Posterior cingulate gyrus (tissue), 11 donors: Measurements from ENCODE around the gene PLCD1.
A peak's percentile ranks its signal among the peaks of the same experiment; 100 is the strongest.

Experiments
- DNase-seq, 10 donors: peaks; one replicate each; pipeline versions ENCODE4 v3.0.0 to v3.0.0-alpha.2; 2020 to 2021; ENCODE audit warnings: mixed read lengths in 3 of 10
- intact Hi-C: fragments of 100-400 bp; cut with DNase I; formaldehyde crosslinking; loops from one replicate; pipeline ENCODE4 v1.15.1; 2023

The PLCD1 gene

DNA sequence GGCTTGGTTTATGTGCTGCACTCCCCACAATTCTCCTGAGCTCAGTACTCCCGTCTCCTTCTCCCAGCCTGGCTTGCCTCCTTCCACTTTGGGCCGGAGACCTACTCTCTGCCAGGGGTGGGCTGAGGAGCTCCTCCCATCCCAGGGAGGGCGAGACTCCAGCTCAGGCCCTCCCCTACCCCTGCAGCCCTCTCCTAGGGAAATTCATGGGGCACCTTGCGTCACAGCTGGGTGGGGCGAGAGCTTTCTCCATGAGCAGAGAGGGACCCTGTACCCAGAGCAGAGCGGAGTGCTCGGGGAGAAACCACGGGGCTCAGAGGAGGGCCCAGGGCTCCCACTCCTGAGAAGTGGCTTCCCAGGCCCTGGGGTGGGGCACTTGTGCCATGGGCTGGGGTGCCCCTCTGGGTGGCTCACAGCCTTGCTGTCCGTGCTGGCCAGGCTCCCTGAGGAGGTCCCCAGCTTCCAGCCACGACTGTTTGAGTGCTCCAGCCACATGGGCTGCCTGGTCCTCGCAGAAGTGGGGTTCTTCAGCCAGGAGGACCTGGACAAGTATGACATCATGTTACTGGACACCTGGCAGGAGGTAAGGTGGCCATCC, 25.5 kb downstream of the PLCD1 start:
- intact Hi-C loops, result loop anchor here (1.0 to 10.0 kb wide), 3 partner anchors 29 to 161 kb away; partner anchors contain the start of gene OXSR1
- peak in 3 of 10 donors; percentile 66 to 83 (median 83) for DNase-seq

DNA sequence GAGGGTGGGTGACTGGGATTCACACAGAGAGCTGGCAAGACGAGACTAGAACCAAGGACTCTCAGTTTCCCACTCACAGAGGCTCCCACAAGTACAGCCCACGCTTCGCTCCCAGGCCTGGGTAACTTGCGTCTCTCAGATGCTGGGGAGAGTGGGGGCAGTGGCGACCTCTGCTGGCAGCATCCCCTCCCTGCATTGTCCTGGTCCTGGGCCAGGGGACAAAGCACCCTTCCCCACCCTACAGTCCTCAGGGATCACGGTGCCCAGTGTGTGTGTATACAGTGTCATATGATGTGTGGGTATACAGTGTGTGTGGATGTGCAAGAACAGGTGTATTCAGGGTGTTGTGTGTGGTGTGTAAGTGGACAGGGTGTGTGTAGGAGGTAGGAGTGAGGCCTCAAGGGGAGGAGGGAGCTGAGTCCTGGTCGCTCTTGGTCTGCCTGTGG, 26.0 kb downstream of the PLCD1 start:
- intact Hi-C loops, result loop anchor here (1.0 to 10.0 kb wide), 3 partner anchors 28 to 161 kb away; partner anchors contain the start of gene OXSR1
- DNase-seq, result peak; percentile 63 to 97 (median 79)

DNA sequence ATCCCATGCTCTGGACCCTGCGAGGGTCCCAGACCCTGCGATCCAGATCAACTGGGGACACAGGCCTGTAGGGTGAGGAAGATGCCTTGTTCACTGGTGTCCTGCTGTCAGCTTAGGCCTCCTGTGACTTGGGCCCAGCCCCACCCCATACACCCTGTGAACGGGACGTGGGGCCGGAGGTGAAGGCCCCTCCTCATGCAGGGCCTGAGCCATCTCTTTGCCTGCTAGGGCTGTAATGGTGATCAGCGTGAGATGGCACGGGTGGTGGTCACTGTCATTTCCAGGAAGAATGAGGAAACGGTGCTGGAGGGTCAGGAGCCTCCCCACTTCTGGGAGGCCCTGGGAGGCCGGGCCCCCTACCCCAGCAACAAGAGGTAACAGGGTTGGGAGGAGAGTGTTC, 26.5 kb downstream of the PLCD1 start:
- DNase-seq, result peak in 2 of 10 donors; percentile 68 to 77
- intact Hi-C loops, result loop anchor here (1.0 to 10.0 kb wide), 3 partner anchors 28 to 162 kb away; partner anchors contain the start of gene OXSR1

DNA sequence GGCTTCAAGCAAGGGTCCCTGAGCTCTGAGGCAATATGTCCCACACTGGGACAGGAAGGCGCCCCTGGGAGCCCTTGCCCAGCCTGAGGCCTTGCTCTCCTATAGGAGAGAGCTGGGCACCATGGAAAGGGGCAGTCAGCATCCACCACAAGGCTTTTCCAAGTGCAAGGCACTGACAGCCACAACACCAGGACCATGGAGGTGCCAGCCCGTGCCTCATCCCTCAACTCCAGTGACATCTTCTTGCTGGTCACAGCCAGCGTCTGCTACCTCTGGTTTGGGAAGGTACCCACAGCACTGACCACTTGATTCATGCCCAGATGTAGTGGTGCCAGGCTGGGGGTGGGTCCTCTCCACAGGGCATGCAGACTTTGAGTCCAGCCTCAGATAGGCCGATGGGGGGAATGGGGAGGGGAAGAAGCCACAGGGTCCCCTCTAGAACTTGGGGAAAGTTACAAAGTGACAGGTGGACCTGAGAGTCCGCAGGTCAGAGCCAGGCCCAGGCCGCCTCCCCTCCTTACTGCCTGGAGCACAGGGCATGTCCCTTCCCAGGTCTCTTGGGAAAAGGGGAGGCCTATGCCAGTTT, 27.1 kb downstream of the PLCD1 start:
- intact Hi-C loops, result loop anchor here (10.0 kb wide), 1 partner anchor 162 kb away; the partner anchor contains the start of gene OXSR1
- peak in 2 of 10 donors; percentile 73 to 79 for DNase-seq

DNA sequence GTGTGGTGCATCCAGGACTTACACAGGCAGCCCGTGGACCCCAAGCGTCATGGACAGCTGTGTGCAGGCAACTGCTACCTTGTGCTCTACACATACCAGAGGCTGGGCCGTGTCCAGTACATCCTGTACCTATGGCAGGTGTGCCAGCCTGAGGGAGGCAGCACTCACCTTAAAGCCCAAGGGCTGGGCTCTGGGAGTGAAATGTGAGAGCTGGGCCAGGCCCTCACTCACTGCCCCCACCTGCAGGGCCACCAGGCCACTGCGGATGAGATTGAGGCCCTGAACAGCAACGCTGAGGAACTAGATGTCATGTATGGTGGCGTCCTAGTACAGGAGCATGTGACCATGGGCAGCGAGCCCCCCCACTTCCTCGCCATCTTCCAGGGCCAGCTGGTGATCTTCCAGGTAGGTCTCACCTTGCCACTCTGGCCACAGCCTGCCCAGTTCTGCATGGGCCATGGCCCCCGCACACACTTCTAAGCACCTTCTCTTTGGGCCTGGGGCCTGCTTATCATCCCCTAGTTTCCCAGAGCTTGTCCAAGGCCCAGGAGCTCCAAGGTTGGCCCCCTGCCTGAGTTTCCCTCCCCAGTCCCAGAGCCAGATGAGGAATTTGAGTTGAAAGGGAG, 27.9 kb downstream of the PLCD1 start:
- intact Hi-C loops, result loop anchor here (10.0 kb wide), 1 partner anchor 163 kb away; the partner anchor contains the start of gene OXSR1
- peak in 2 of 10 donors; percentile 55 to 78 for DNase-seq

DNA sequence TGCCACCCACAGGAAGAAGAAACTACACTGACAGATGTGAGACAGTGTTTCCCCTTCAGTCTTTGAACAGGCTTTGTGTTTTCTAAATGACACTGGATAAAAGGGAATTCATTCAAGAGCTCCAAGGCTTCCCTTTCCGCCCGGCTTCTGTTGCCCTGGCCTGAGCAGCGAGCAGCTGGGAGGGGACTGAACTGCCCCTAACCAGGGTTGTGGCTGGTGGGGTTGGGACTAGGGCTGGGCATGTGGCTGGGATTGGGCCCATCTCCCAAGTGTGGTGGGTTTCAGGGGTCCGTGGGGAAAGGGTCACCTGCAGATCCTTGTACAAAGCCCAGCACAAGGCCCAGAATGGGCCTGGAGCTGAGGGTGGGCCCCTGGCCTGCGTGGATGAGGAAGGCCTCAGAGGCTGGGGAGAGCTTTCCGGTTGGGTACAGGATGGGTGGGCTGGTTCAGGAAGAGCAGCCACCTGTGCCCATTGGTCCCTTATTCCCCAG, 28.4 kb downstream of the PLCD1 start:
- intact Hi-C loops, result loop anchor here (10.0 kb wide), 1 partner anchor 164 kb away; the partner anchor contains the start of gene OXSR1
- DNase-seq, result peak in 3 of 10 donors; percentile 48 to 84 (median 67)

DNA sequence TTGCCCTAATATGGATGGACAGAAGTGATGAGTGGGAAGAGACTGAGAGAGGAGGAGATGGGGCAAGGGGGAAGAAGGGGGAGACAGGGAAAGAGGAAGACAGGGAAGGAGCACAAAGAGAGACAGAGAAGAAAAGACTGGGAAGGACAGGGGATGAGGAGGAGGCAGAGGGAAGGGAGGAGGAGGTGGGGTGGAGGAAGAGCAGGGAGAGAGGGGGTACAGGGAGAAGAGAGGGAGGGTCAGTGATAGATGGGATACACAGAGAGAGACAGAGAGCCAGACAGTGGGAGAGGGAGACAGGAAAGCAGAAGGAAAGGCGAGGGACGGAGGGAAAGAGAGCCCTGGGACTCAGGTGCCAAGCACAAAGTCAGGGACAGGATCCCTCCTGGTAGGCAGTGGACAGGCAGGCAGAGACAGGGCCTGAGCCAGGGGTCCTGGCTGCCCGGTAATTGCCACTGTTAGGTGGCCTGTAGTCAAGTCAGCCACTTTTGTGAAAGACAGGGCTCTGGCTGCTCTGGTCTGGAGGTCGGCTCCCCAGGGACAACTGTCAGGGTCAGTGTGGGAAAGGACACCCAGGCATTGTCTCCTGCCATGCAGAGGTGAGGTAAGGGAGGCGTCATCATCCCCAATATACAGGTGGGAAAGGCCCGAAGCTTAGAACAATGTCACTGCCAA, 29.1 kb downstream of the PLCD1 start:
- peak in 1 of 10 donors; percentile 27 for DNase-seq
- intact Hi-C loops, result loop anchor here (10.0 kb wide), 1 partner anchor 164 kb away; the partner anchor contains the start of gene OXSR1

DNA sequence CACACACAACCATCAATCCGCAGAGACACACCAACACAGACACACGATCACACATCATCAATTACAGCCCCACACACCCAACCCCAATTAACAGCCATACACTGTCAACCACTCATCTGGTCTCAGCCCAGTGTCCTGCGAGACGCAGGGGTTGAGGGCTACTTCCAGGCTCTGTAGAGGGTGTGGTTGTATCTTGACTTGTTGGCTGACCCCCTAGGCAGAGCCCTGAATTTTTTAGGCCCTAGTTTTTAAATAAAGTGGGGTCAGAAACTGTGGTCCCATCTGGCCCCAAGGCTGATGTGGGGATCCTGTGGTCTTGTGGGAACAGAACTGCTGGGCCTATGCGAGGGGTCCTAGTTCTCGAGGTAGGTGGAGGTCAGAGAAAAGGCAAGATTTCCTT, 29.6 kb downstream of the PLCD1 start:
- intact Hi-C loops, result loop anchor here (10.0 kb wide), 1 partner anchor 165 kb away; the partner anchor contains the start of gene OXSR1
- peak in 1 of 10 donors; percentile 57 for DNase-seq

DNA sequence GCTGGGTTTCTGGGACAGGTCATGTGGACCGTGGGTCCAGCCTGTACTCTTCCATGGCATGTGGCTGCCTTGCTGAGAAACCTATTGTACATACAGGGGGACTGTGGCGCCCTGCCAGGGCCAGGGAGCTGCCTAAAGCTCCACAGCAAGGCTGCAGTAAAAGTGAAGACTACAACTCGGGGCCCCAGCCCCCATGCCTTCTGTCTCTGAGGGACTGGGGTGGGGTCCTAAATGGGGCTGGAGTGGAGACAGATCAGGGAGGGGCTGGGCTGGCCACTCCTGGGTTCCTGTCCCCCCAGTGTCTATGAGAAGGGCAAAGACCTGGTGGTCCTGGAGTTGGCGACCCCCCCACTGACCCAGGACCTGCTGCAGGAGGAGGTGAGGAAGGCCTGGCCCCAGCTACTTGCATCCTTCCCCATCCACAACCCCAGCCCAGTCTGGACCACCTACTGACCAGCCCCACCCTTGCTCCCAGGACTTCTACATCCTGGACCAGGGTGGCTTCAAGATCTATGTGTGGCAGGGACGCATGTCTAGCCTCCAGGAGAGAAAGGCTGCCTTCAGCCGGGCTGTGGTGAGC, 31.6 kb downstream of the PLCD1 start:
- peak in 2 of 10 donors; percentile 53 to 72 for DNase-seq

DNA sequence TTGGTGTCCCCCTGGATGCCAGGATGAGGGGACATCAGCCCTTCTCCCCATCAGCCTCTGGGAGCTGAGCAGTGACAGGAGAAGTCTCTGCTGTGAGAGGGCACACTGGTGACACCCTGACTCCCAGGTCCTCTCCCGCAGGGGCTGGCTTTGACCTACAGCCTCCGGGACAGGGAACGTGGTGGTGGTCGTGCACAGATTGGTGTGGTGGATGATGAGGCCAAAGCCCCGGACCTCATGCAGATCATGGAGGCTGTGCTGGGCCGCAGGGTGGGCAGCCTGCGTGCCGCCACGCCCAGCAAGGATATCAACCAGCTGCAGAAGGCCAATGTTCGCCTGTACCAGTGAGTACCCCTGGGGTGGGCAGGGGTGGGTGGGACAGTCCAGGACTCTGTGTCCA, 32.1 kb downstream of the PLCD1 start:
- intact Hi-C loops, result no loop called here
- peak in 1 of 10 donors; percentile 52 for DNase-seq

More for the DNA sequence above, 31.6 kb downstream of the PLCD1 start:
- intact Hi-C loops, result no loop called here

DNA sequence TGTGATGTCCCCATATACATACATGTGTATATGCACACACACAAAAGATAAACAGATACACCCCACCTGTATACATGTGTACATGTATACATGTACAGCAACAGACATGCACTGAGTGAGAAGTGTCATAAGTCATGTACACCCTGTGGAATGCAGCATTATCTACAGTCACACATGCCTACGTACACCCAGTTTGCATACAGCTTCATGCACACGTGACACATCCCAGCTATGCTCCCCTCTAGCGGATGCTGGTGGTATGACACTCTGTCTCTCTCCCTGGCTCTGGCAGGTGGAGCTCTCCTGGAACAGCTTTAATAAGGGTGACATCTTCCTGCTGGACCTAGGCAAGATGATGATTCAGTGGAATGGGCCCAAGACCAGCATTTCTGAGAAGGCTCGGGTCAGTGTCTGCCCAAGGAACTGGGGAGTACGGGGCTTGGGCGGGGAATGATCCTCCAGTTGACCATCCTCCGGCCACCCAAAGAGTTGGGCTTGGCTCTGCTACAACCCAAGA, 32.6 kb downstream of the PLCD1 start:
- DNase-seq, result peak in 6 of 10 donors; percentile 49 to 79 (median 61)
- intact Hi-C loops, result no loop called here

DNA sequence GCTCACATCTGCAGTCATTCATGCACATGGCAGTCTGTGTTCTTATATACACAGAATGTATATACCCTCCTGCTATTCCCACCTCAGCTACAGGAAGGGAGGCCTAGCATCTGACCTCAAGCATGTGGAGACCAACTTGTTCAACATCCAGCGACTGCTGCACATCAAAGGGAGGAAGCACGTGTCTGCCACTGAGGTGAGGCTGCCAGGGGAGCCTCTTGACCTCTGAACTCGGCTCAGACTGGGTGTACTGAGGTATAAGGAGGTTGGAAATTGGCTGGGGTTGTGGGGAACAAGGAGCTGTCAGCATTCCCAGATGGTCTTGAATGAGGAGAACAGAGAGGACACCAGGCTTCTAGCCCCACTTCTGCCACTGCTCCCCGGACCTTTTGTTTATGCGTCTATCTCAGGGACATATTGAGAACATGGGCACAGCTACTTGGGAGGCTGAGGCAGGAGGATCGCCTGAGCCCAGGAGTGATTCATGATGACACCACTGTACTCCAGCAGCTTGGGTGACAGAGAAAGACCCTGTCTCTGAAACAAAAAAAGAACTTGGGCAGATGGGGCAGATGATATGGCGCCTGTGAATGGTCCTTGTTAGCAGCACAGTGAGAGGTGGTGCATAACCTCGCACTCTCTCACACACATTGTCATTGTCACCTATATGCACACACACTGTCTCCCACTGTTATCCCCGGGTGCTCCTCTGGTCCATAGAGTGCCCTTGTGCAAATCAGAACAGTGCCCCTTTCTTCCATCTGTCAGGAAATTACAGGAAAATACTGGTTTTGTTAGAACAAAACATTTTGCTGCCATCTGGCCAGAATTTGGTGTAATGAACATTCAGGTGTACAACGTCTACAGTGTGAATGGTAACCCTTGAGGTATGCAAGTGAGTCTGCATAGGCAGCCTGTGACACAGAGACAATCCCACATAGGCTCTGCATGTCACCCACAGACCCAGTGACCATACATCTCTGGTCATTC, 33.5 kb downstream of the PLCD1 start:
- intact Hi-C loops, result no loop called here
- peak in 1 of 10 donors; percentile 27 for DNase-seq

DNA sequence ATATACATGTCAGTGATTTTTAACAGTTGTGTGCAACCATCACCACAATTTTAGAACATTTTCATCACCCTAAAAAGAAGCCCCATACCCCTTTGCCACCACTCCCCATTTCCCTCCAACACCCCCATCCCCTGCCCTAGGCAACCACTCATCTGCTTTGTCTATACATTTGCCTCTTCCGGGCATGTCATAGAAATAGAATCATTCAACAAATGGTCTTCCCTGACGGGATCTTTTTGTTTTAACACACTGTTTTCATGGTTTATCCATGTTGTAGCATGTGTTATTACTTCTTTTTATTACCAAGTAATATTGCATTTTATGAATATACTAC, 34.8 kb downstream of the PLCD1 start:
- DNase-seq, result no peak
- intact Hi-C loops, result no loop called here

DNA sequence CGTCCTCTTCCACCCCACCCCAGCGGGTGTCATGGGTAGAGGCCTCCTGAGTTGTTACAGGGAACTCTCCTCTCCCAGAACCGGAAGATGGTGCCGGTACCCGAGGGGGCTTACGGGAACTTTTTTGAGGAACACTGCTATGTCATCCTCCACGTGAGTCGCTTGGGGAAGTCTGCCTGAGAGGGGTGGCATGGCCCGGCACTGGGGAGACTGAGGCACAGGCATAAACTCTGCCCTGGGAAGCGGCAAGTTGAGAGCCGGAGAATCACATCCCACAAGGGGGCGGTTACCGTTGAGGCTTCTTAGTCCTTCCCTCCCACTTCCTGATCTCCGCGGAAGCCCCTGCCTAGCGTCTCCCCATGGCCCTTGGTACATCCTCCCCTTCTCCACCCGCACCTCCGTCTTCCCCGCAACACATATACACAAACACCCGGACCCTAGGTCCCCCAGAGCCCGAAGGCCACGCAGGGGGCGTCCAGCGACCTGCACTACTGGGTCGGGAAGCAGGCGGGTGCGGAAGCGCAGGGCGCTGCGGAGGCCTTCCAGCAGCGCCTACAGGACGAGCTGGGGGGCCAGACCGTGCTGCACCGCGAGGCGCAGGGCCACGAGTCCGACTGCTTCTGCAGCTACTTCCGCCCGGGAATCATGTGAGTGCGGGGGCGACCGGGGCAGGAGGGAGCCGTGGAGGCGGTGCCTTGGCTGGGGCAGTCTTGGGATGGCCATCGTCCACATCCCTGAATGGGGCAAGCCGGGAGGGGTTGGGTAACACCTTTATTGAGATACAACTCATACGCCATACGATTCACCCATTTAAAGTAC, 35.4 kb downstream of the PLCD1 start:
- intact Hi-C loops, result no loop called here
- peak; percentile 55 to 96 (median 72) for DNase-seq

DNA sequence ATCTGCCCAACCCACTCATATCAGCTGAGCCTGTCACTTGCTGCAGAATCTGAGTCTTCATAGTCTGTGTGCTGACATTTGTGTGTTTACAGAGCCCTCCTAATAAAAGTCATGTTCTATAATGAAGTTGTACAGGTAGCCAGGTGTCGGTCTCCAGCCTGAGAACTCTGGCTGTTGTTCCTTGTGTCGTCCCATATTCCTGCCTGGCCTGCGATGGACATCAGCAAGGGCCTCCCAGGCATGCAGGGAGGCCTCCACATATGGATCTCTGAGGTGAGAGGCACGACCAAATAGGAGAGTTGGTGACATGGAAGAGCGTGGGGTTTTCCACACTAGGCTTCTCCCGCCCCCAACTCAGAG, 36.0 kb downstream of the PLCD1 start:
- DNase-seq, result peak in 1 of 10 donors; percentile 38
- intact Hi-C loops, result no loop called here

DNA sequence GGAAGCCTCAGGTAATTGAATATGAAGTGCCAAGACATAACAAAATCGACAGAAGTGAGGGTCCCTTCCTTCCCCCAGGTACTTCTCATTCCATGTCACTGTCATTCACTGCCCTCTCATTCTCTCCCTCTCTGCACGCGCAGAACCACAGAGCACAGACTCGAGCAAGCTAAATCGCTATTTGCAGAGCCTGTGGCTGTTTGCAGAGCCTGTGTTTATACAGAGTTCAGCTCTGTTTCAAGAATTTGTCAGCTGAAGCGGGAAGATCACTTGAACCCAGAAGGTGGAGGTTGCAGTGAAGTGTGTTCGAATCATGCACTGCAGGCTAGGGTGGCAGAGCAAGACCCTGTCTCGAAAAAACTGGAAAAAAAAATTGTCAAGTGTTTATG, 36.4 kb downstream of the PLCD1 start:
- DNase-seq, result no peak

DNA sequence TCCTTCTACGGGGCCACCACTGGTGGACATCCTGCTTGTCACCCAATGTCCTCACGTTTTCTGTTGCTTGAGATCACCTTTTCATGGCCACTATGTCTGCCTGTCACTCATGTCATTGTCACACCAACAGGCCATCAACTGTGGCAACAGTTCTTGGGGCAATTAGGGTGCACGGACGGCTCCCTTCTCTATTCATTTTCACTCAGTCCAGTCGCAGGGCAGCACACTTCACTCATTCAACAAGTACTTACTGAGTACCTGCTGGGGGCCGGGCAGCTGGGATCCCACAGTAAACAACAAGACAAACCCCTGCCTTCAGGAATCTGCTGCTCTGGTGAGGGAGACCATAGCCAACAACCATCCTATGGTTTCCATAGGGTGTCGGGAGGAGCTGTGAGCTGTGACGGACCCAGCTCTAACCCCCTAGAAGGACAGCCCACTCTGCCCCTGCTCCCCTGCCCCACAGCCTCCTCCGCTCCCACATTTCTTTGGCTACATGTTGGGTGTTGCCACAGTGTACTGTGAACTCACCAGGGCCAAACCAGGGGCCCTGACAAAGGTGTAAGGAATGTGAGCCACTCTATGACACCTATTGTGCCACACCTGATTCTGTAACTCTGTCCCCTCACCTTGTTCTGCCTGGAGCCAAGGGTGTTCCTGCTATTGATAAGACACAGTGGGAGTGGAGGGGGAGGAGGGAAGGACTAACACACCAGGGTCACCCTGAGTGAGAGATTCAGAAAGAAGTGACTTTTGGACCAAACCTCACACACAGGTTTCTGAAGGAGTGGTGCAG, 37.0 kb downstream of the PLCD1 start:
- intact Hi-C loops, result no loop called here
- DNase-seq, result peak in 2 of 10 donors; percentile 20 to 30

More for the DNA sequence above, 36.4 kb downstream of the PLCD1 start:
- intact Hi-C loops, result no loop called here
